K562 (cell line): ENCODE data around the gene GRHL3. TPM values are rescaled to one million over a fixed set of nuclear protein-coding genes. Genes with fewer than 3 reads are reported as not detected.

Source experiments
- FOXP1 ChIP-seq: sonication (generic); formaldehyde crosslinking; IDR thresholded peaks from 2 replicates; pipeline ENCODE4 v1.8.0; 2022; ENCODE audit warnings: mild to moderate bottlenecking, missing genetic modification reagents
- GATA2 ChIP-seq: sonication (generic); formaldehyde crosslinking; IDR thresholded peaks from 2 replicates; pipeline ENCODE4 v1.4.0; 2020; ENCODE audit warnings: mild to moderate bottlenecking, missing genetic modification reagents
- MCM7 ChIP-seq, 2 experiments: fragments of 450-650 bp; IDR thresholded peaks; 2 replicates each; pipeline ENCODE4 v1.6.1; 2016 to 2018
- THRAP3 ChIP-seq: fragments of 450-650 bp; IDR thresholded peaks from 2 replicates; pipeline ENCODE4 v1.6.1; 2016; ENCODE audit warnings: mild to moderate bottlenecking, inconsistent platforms, borderline replicate concordance
- ZKSCAN3 ChIP-seq: fragments of 250-450 bp; sonication (Bioruptor Pico); IDR thresholded peaks from 2 replicates; pipeline ENCODE4 v1.4.0; 2020
- ZNF224 ChIP-seq: sonication (generic); formaldehyde crosslinking; IDR thresholded peaks from 2 replicates; pipeline ENCODE4 v1.8.0; 2022; ENCODE audit warnings: mild to moderate bottlenecking, missing genetic modification reagents
- polyA plus RNA-seq, 8 experiments: library from polyadenylated mRNA; depleted of rRNA in 4 of 8; stranded (reverse) in 5 of 8; unstranded in 3 of 8; fragments of >200 nt; fragmentation: Nextera tagmentation in 2 of 8; fragmentation: Illumina TruSeq in 1 of 8; extraction: Ambion mirVana in 2 of 8; extraction: Trizol in 1 of 8; gene quantifications; 2 replicates each; pipeline versions ENCODE4 v1.2.1 to v1.2.3, GENCODE V29; 2011 to 2014; ENCODE audit warnings: inconsistent platforms in 1 of 8, missing spikeins in 1 of 8
- total RNA-seq, 7 experiments: library from RNA; depleted of rRNA in 6 of 7; stranded (reverse); fragments of >200 nt in 6 of 7; fragmentation: Illumina TruSeq in 2 of 7; extraction: Trizol in 2 of 7; gene quantifications; 2 replicates each; pipeline versions ENCODE4 v1.2.1 to v1.2.3, GENCODE V29; 2011 to 2021; ENCODE audit warnings: low replicate concordance in 1 of 7
- TF ChIP-seq, protein P1 (sequence below): fragments of 200-600 bp; sonication (generic); IDR thresholded peaks from one replicate; pipeline ENCODE4 v1.6.1; 2012; ENCODE audit warnings: mild to moderate bottlenecking, low read depth, low read length, inconsistent platforms
- TF ChIP-seq, protein P2 (sequence below): sonication (generic); formaldehyde crosslinking; IDR thresholded peaks from 2 replicates; pipeline ENCODE4 v1.8.0; 2022; ENCODE audit warnings: mild to moderate bottlenecking, low read depth, missing genetic modification reagents
- TF ChIP-seq, protein P3 (sequence below): fragments of 450-650 bp; conservative IDR thresholded peaks from 2 replicates; pipeline ENCODE4 v1.6.1; 2016; ENCODE audit warnings: missing genetic modification characterization, low read depth, mild to moderate bottlenecking, control low read depth, missing compliant biosample characterization
- TF ChIP-seq, protein P4 (sequence below): fragments of 250-450 bp; sonication (Bioruptor Pico); IDR thresholded peaks from 2 replicates; pipeline ENCODE4 v1.5.0; 2022; ENCODE audit warnings: mild to moderate bottlenecking

GRHL3 gene
- total and polyA plus RNA-seq, 9 of the 15 experiments (the other 6 are each of a cell fraction or from before 2014, with no cell fraction given) = 0.01 to 0.04 TPM; not detected in 7

DNA sequence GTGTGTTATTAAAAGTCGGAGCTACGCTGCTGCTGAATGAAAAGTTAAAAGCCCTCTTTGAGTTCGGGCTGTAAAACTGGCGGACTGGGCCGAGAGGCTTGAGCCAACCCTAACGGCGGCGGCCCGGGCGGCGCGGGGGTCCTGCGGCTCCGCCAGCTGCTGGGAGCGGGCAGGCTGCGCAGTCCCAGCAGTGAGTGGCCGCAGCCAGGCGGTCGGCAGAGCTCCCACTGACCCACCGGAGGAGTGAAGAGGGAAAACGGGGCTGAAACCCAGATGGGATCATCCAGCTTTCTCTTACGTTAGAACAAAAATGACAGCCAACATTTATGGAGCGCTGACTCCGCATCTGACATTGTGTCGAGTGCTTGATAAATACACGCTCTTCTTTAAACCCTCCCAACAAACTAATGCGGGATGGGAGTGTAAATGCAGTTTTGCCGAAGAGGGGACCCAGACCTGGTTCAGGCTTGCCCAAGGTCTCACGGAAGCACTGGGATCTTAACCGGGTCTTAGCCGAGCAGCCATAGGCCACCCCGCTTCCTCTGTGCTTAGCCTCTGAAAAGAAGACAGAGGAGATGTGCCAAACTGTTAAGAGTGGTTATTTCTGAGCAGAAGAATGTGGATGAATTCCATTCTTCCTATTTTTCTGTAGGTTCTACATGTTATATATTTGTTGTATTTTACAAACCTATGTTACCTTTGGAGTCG lies 3.5 kb downstream of the GRHL3 start (continued):
- TF ChIP-seq, protein P1, sequence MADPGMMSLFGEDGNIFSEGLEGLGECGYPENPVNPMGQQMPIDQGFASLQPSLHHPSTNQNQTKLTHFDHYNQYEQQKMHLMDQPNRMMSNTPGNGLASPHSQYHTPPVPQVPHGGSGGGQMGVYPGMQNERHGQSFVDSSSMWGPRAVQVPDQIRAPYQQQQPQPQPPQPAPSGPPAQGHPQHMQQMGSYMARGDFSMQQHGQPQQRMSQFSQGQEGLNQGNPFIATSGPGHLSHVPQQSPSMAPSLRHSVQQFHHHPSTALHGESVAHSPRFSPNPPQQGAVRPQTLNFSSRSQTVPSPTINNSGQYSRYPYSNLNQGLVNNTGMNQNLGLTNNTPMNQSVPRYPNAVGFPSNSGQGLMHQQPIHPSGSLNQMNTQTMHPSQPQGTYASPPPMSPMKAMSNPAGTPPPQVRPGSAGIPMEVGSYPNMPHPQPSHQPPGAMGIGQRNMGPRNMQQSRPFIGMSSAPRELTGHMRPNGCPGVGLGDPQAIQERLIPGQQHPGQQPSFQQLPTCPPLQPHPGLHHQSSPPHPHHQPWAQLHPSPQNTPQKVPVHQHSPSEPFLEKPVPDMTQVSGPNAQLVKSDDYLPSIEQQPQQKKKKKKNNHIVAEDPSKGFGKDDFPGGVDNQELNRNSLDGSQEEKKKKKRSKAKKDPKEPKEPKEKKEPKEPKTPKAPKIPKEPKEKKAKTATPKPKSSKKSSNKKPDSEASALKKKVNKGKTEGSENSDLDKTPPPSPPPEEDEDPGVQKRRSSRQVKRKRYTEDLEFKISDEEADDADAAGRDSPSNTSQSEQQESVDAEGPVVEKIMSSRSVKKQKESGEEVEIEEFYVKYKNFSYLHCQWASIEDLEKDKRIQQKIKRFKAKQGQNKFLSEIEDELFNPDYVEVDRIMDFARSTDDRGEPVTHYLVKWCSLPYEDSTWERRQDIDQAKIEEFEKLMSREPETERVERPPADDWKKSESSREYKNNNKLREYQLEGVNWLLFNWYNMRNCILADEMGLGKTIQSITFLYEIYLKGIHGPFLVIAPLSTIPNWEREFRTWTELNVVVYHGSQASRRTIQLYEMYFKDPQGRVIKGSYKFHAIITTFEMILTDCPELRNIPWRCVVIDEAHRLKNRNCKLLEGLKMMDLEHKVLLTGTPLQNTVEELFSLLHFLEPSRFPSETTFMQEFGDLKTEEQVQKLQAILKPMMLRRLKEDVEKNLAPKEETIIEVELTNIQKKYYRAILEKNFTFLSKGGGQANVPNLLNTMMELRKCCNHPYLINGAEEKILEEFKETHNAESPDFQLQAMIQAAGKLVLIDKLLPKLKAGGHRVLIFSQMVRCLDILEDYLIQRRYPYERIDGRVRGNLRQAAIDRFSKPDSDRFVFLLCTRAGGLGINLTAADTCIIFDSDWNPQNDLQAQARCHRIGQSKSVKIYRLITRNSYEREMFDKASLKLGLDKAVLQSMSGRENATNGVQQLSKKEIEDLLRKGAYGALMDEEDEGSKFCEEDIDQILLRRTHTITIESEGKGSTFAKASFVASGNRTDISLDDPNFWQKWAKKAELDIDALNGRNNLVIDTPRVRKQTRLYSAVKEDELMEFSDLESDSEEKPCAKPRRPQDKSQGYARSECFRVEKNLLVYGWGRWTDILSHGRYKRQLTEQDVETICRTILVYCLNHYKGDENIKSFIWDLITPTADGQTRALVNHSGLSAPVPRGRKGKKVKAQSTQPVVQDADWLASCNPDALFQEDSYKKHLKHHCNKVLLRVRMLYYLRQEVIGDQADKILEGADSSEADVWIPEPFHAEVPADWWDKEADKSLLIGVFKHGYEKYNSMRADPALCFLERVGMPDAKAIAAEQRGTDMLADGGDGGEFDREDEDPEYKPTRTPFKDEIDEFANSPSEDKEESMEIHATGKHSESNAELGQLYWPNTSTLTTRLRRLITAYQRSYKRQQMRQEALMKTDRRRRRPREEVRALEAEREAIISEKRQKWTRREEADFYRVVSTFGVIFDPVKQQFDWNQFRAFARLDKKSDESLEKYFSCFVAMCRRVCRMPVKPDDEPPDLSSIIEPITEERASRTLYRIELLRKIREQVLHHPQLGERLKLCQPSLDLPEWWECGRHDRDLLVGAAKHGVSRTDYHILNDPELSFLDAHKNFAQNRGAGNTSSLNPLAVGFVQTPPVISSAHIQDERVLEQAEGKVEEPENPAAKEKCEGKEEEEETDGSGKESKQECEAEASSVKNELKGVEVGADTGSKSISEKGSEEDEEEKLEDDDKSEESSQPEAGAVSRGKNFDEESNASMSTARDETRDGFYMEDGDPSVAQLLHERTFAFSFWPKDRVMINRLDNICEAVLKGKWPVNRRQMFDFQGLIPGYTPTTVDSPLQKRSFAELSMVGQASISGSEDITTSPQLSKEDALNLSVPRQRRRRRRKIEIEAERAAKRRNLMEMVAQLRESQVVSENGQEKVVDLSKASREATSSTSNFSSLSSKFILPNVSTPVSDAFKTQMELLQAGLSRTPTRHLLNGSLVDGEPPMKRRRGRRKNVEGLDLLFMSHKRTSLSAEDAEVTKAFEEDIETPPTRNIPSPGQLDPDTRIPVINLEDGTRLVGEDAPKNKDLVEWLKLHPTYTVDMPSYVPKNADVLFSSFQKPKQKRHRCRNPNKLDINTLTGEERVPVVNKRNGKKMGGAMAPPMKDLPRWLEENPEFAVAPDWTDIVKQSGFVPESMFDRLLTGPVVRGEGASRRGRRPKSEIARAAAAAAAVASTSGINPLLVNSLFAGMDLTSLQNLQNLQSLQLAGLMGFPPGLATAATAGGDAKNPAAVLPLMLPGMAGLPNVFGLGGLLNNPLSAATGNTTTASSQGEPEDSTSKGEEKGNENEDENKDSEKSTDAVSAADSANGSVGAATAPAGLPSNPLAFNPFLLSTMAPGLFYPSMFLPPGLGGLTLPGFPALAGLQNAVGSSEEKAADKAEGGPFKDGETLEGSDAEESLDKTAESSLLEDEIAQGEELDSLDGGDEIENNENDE = no peak
- TF ChIP-seq GATA2 (CRISPR knock-in tag) (no peak; the same call in 1 of the 2 replicates), ZNF224 (CRISPR knock-in tag) (no peak), ZKSCAN3 (CRISPR knock-in tag) (no peak), MCM7 (IDR thresholded peaks at IDR 0.05) (no peak), FOXP1 (0 out of 2 replicates have a peak, but pooled peaks have one; percentile 2), THRAP3 (no peak)
- TF ChIP-seq, protein P2, sequence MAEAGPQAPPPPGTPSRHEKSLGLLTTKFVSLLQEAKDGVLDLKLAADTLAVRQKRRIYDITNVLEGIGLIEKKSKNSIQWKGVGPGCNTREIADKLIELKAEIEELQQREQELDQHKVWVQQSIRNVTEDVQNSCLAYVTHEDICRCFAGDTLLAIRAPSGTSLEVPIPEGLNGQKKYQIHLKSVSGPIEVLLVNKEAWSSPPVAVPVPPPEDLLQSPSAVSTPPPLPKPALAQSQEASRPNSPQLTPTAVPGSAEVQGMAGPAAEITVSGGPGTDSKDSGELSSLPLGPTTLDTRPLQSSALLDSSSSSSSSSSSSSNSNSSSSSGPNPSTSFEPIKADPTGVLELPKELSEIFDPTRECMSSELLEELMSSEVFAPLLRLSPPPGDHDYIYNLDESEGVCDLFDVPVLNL (CRISPR knock-in tag) = no peak
- TF ChIP-seq, protein P3, sequence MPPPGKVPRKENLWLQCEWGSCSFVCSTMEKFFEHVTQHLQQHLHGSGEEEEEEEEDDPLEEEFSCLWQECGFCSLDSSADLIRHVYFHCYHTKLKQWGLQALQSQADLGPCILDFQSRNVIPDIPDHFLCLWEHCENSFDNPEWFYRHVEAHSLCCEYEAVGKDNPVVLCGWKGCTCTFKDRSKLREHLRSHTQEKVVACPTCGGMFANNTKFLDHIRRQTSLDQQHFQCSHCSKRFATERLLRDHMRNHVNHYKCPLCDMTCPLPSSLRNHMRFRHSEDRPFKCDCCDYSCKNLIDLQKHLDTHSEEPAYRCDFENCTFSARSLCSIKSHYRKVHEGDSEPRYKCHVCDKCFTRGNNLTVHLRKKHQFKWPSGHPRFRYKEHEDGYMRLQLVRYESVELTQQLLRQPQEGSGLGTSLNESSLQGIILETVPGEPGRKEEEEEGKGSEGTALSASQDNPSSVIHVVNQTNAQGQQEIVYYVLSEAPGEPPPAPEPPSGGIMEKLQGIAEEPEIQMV (tag) = no peak
- TF ChIP-seq, protein P4, sequence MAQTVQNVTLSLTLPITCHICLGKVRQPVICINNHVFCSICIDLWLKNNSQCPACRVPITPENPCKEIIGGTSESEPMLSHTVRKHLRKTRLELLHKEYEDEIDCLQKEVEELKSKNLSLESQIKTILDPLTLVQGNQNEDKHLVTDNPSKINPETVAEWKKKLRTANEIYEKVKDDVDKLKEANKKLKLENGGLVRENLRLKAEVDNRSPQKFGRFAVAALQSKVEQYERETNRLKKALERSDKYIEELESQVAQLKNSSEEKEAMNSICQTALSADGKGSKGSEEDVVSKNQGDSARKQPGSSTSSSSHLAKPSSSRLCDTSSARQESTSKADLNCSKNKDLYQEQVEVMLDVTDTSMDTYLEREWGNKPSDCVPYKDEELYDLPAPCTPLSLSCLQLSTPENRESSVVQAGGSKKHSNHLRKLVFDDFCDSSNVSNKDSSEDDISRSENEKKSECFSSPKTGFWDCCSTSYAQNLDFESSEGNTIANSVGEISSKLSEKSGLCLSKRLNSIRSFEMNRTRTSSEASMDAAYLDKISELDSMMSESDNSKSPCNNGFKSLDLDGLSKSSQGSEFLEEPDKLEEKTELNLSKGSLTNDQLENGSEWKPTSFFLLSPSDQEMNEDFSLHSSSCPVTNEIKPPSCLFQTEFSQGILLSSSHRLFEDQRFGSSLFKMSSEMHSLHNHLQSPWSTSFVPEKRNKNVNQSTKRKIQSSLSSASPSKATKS = no peak
